Left lung (tissue), 10 donors: ENCODE data around the gene WDR83. TPM values are rescaled to one million over a fixed set of nuclear protein-coding genes. Genes with fewer than 3 reads are reported as not detected.

ENCODE experiments used
- ATAC-seq: fragments of 200-7000 bp; cut with Tn5 transposase; one replicate; pipeline ENCODE4 v1.9.1; 2020; ENCODE audit warnings: moderate library complexity
- DNase-seq, 4 donors: peaks; one replicate each; pipeline ENCODE4 v3.0.0-alpha.2; 2013 to 2020
- H3K27ac ChIP-seq, 2 donors: fragments of 200-600 bp; sonication (generic) in 1 of 2; one replicate each; pipeline versions ENCODE4 v1.5.0 to v1.8.0; 2020 to 2021
- H3K27me3 ChIP-seq, 2 donors: fragments of 200-600 bp; sonication (generic) in 1 of 2; one replicate each; pipeline versions ENCODE4 v1.5.0 to v1.8.0; 2020 to 2021
- H3K36me3 ChIP-seq, 2 donors: fragments of 200-600 bp; sonication (generic) in 1 of 2; one replicate each; pipeline versions ENCODE4 v1.5.0 to v1.8.0; 2020 to 2021
- H3K4me1 ChIP-seq, 2 donors: fragments of 200-600 bp; one replicate each; pipeline ENCODE4 v1.8.0; 2021
- H3K4me3 ChIP-seq, 2 donors: fragments of 200-600 bp; sonication (generic) in 1 of 2; one replicate each; pipeline versions ENCODE4 v1.5.0 to v1.8.0; 2020 to 2021; ENCODE audit warnings: mild to moderate bottlenecking in 1 of 2
- H3K9me3 ChIP-seq, 2 donors: fragments of 200-600 bp; sonication (generic) in 1 of 2; one replicate each; pipeline versions ENCODE4 v1.5.0 to v1.8.0; 2020 to 2021
- intact Hi-C, 2 donors: fragments of 100-400 bp; cut with DNase I; formaldehyde crosslinking; loops; one replicate each; pipeline versions ENCODE4 v1.11.2 to v1.14.2; 2022
- polyA plus RNA-seq, 6 donors: library from polyadenylated mRNA; unstranded; fragments of 120-200 nt; gene quantifications; one replicate each; pipeline ENCODE4 v1.2.1, GENCODE V29; 2013; ENCODE audit not compliant: insufficient read length in 6 of 6
- total RNA-seq, 2 donors: library from RNA; stranded (reverse); fragmentation: NEBNext Ultra II Directional; extraction: Animal tissue kit (Norgen Biotek cat#: 25700); gene quantifications; one replicate each; pipeline ENCODE4 v1.2.1, GENCODE V29; 2021
- TF ChIP-seq, protein P1 (sequence below), 2 donors: fragments of 200-600 bp; sonication (generic) in 1 of 2; IDR thresholded peaks; one replicate each; pipeline versions ENCODE4 v1.5.0 to v1.8.0; 2021; ENCODE audit warnings: antibody characterized with exemption in 2 of 2
- donor health status: DM: no; HTN: yes; CAD: no.
- donor health status: DM: no; HTN: no; CAD: no.

The WDR83 gene
- total and polyA plus RNA-seq, 8 donors: 9.0 to 27.1 (median 22.8) TPM

DNA sequence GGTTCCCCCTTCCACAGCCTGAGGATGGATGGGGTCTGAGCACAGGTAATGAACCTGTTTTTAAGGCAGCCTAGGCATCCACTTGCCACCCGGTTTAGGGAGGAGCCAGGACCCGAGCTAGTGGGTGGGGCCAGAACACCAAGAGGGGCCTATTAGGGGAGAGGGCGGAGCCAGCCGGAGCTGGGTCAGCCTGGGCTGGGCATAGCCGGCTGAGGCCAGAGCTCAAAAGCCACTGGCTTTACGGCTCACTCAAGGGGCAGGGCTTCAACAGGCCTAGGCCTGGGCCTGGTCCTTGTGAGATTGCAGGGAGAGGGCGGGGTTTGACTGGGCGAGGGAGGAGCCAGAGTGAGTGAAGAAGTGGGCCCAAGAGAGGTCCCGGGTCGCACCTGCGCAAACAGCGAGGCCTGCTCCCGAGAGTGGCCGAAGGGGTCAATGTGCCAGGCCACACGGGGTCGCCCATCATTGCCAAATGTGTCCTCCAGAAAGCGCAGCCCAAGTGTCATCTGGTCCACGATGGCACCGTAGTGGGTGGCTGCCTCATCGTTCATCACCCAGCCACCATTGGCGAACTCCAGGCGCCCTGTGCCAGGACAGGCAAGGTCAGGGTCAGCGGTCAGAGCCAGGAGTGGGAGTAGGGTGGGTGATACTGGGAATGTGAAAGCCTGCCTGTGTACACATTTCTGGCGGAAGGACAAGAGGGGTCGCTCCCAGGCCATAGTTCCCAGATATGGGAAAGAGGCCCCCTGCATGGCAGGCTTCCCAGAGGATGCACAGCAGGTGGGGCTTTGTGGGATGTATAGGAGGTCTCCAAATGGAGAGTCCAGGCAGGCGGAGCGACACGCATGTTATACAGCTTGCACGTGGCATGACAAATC lies 2.0 kb upstream of the WDR83 start:
- Histone ChIP-seq H3K36me3 (peaks cover 0 to 55% of the 10 kb centered on the region in 2 donors), H3K9me3 (no peaks in the 10 kb centered on the region)
- intact Hi-C loops: no loop called here

DNA sequence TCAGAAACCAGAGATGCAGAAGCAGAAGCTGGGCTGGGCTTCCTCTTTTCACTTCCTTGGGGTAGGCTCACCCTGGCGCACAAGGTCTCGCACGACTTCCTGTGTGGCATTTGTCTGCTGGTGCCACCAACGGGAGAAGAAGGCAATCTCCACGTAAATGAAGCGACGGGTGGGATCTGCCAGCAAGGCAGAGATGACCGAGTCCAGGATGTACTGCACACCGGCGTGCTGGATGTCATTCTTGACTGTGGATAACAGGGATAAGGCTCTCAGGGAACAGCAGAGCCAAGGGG lies 1.4 kb upstream of the WDR83 start:
- Histone ChIP-seq H3K27ac (peak overlapping the region in 1 of 2 donors; percentile 76), H3K4me3 (peak overlapping the region in 1 of 2 donors; percentile 82)

More for the DNA sequence above, 2.0 kb upstream of the WDR83 start:
- DNase-seq (no peak), ATAC-seq (no peak)
- H3K4me1 ChIP-seq: peaks cover 15 to 41% of the 10 kb centered on the region in 2 donors
- H3K27ac ChIP-seq: peak overlapping the region in 1 of 2 donors; percentile 76
- peak overlapping the region in 1 of 2 donors; percentile 82 for H3K4me3 ChIP-seq
- TF ChIP-seq, protein P1, sequence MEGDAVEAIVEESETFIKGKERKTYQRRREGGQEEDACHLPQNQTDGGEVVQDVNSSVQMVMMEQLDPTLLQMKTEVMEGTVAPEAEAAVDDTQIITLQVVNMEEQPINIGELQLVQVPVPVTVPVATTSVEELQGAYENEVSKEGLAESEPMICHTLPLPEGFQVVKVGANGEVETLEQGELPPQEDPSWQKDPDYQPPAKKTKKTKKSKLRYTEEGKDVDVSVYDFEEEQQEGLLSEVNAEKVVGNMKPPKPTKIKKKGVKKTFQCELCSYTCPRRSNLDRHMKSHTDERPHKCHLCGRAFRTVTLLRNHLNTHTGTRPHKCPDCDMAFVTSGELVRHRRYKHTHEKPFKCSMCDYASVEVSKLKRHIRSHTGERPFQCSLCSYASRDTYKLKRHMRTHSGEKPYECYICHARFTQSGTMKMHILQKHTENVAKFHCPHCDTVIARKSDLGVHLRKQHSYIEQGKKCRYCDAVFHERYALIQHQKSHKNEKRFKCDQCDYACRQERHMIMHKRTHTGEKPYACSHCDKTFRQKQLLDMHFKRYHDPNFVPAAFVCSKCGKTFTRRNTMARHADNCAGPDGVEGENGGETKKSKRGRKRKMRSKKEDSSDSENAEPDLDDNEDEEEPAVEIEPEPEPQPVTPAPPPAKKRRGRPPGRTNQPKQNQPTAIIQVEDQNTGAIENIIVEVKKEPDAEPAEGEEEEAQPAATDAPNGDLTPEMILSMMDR (IDR thresholded peaks at IDR 0.05): no peak
- H3K27me3 ChIP-seq: no peaks in the 10 kb centered on the region

DNA sequence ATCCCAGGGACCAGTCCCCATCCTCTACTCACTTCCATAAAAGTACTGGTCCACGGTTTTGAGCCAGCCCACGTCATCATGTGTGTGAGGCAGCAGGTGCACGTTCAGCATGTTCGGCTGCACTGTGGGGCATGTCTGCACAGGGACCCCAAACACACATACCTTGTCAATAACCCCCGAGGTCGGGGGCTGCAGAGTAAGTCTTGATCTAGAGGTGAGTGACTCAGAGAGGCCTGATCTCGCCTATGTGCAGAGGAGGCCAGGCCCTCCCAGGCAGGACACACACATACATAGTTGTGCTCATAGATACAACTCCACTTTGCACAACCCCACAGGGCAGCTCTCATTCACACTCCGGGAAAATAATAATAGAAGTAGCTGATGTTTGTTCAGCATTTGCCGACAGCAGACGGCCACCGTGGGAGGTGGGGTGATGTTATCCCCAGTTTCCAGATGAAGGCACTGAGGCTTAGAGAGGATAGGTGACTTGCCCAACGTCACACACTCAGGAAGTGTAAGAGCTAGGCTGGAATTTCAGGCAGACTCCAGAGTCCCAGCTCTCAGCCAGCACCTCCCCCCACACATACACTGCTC lies 839 bp upstream of the WDR83 start:
- peaks cover 22 to 50% of the 10 kb centered on the region in 2 donors for H3K4me1 ChIP-seq
- DNase-seq (no peak), ATAC-seq (peak; percentile 7)
- no peaks in the 10 kb centered on the region for H3K9me3 ChIP-seq
- H3K27me3 ChIP-seq: no peaks in the 10 kb centered on the region
- peak overlapping the region in 1 of 2 donors; percentile 76 for H3K27ac ChIP-seq
- H3K36me3 ChIP-seq: peaks cover 0 to 43% of the 10 kb centered on the region in 2 donors
- peak overlapping the region; percentile 82 to 87 for H3K4me3 ChIP-seq
- TF ChIP-seq, protein P1 (IDR thresholded peaks at IDR 0.05): no peak
- intact Hi-C loops: no loop called here

More for the DNA sequence above, 1.4 kb upstream of the WDR83 start:
- ATAC-seq: peak; percentile 11
- Histone ChIP-seq H3K9me3 (no peaks in the 10 kb centered on the region), H3K36me3 (peaks cover 0 to 49% of the 10 kb centered on the region in 2 donors), H3K4me1 (peaks cover 18 to 45% of the 10 kb centered on the region in 2 donors), H3K27me3 (no peaks in the 10 kb centered on the region)
- TF ChIP-seq, protein P1 (IDR thresholded peaks at IDR 0.05): no peak
- peak in 2 of 4 donors; percentile 85 to 88 for DNase-seq
- intact Hi-C loops: no loop called here

DNA sequence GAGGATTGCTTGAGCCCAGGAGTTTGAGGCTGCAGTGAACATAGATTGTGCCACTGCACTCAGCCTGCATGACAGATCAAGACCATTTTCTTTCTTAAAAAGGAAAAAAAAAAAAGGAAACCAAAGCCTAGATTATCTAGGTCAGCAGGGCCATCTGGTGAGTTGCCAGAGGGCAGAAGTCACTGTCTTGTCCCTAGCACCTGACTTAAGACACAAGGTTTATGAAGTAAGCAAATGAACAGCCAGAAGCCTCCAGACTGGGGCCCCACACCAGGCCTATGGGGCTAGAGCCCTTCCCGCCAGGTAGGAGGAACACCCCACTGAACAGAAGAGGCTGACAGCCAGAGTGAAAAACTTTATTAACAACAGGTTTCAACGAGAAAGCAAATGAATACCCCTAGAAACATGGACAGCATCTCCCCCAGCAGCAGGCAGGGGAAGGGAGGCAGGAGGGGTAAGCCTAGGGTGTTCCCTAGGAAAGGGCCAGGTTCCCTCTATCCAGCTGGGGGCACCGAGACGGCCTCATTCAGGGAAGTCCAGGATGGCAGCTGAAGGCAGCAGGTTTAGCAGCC lies 1.2 kb downstream of the WDR83 start:
- Histone ChIP-seq H3K27me3 (no peaks in the 10 kb centered on the region), H3K4me3 (peak overlapping the region in 1 of 2 donors; percentile 82), H3K9me3 (no peaks in the 10 kb centered on the region), H3K4me1 (peaks cover 22 to 61% of the 10 kb centered on the region in 2 donors), H3K36me3 (peaks cover 0 to 33% of the 10 kb centered on the region in 2 donors), H3K27ac (no peak overlapping the region)
- DNase-seq (no peak), ATAC-seq (no peak)
- intact Hi-C loops: no loop called here
- TF ChIP-seq, protein P1 (IDR thresholded peaks at IDR 0.05): no peak

DNA sequence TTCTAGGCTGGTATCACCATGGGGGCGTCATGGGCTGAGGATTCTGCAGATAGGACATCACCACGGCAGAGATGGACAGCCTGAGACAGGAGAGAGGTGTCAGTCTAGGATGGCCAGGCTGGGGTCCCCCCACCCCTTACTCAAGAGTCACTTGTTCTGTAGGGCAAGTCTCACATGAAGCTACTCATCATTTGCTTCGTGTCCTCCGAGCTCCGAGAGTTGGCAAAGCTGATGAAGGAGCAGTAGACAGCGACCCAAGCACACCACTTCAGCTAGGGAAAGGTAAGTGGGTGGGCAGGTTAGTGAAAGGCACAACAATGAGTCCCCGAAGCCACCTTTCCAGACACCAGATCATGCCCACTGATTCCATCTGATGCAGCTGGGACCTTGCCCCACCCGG lies 1.7 kb downstream of the WDR83 start:
- DNase-seq (no peak), ATAC-seq (no peak)
- TF ChIP-seq, protein P1 (IDR thresholded peaks at IDR 0.05): no peak
- Histone ChIP-seq H3K27me3 (no peaks in the 10 kb centered on the region), H3K36me3 (peaks cover 0 to 33% of the 10 kb centered on the region in 2 donors), H3K27ac (peak overlapping the region in 1 of 2 donors; percentile 96), H3K4me1 (peaks cover 22 to 61% of the 10 kb centered on the region in 2 donors), H3K4me3 (peak overlapping the region; percentile 79 to 91), H3K9me3 (no peaks in the 10 kb centered on the region)
- intact Hi-C loops: no loop called here
